Gastroesophageal sphincter (tissue), 3 donors: ENCODE data around the gene TBC1D7.

Experiments used
- POLR2A ChIP-seq, 2 donors: fragments of 450-650 bp; IDR thresholded peaks; one replicate each; pipeline ENCODE4 v1.6.1; 2017; ENCODE audit warnings: antibody characterized with exemption in 2 of 2, mild to moderate bottlenecking in 2 of 2, moderate library complexity in 1 of 2
- TF ChIP-seq, protein P1 (sequence below), 4 experiments: fragments of 200-600 bp in 2 of 4; fragments of 450-650 bp in 2 of 4; sonication (generic) in 1 of 4; IDR thresholded peaks; one replicate each; pipeline ENCODE4 v1.5.1; 2017 to 2019; ENCODE audit warnings: antibody characterized with exemption in 4 of 4, mild to moderate bottlenecking in 2 of 4, moderate library complexity in 2 of 4

GRCh38 chr6:13311155-13311554 is 17.2 kb downstream of the TBC1D7 start:
- TF ChIP-seq, protein P1, sequence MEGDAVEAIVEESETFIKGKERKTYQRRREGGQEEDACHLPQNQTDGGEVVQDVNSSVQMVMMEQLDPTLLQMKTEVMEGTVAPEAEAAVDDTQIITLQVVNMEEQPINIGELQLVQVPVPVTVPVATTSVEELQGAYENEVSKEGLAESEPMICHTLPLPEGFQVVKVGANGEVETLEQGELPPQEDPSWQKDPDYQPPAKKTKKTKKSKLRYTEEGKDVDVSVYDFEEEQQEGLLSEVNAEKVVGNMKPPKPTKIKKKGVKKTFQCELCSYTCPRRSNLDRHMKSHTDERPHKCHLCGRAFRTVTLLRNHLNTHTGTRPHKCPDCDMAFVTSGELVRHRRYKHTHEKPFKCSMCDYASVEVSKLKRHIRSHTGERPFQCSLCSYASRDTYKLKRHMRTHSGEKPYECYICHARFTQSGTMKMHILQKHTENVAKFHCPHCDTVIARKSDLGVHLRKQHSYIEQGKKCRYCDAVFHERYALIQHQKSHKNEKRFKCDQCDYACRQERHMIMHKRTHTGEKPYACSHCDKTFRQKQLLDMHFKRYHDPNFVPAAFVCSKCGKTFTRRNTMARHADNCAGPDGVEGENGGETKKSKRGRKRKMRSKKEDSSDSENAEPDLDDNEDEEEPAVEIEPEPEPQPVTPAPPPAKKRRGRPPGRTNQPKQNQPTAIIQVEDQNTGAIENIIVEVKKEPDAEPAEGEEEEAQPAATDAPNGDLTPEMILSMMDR (IDR thresholded peaks at IDR 0.05) = no peak
- no peak for TF ChIP-seq POLR2A (IDR thresholded peaks at IDR 0.05)
